ENCODE measurements around the gene STUB1.

STUB1 gene

DNA sequence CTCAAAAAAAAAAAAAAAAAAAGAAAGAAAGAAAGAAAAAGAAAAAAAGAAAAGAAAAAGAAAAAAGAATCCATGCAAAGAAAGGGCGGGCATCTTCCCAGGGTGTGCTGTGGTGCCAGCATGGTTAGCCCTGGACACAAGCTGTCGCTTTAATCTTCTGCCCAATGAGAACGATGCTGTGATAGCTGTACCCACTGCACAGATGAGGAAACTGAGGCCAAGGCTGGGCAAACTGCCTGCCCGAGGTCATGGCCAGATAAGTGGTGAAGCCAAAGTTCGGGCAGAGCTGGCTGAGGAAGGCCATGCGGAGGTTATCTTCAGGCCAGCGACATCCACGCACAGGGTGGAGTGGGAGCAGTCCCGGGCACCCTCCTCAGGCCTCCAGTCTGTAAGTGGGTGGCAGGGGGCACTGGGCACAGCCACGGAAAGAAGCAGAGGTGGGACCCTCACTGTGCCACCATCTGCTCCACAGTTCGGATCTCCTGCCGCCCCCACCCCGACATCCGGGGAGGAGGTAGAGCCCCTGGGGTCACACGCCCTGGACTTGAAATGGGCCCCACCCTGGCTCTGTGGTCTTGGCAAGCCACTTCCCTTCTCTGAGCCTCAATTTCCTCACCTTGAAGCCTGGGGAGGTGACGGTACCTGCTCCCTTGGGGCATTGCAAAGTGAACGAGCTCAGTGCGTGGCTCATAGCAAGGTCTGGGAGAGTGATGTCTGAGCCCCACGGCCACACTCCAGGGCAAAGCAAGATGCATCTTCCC is 18.9 kb downstream of the STUB1 start:
- no peak for DNase-seq

DNA sequence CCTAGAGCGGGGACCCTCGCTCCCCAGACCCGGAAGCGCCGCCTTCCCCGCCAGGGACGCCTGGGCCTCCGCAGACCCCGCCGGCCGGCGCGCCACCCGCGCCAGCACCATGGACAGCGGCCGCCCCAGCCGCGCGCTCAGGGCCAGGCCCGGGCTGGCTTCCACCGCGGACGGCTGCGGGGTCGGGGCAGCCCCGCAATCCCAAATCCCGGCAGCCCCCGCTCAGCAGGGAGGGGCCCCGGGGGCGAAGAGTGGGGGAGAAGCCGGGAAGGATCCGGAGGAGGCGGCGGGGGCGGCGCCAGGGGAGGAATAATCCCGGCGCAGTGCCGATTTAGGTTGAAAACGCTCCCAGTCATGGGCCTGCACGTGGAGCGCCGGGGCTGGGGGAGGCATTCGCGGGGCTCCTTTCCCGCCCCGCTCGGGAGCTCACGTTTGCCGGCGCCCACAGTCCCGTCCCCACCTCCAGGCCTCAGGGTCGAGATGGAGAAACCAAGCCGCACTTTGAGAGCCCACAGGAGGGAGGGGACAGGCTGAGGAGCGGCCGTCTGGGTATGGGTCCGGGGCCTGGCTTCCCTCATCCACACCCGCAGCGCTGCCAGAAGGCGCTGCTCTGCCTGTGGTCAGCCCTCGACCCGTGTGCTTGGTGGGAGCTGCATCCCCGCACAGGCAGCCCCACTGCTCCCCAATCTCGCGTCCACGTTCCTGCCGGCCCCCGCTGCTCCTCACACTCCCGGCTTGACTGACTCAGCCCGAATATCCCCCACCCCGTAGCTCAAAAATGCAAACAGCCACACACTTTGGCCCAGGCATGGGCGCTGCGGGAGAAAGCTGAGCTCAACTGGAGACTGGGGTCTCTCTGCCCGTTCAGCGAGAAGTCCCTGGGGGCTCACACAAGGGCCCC is 20.7 kb downstream of the STUB1 start:
- DNase-seq = no peak

DNA sequence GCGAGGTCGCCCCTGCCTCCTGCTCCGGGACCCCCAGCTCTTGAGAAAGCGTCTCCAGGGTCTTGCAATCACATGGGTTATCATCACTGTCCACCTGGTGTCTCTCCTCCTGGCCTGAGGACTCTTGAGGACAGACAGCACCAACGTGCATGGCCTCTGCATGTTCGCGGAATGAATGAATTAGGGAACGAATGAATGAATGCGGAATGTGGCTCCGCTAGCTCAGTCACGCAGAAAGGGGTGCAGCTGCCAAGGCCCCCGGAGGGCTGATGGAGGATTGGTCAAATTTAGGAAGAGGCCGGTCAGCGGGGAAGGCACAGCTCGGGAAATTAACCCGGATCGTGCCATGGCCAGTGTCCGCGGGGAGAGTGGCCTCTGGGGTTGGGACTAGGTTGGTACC is 22.1 kb downstream of the STUB1 start:
- DNase-seq = no peak

DNA sequence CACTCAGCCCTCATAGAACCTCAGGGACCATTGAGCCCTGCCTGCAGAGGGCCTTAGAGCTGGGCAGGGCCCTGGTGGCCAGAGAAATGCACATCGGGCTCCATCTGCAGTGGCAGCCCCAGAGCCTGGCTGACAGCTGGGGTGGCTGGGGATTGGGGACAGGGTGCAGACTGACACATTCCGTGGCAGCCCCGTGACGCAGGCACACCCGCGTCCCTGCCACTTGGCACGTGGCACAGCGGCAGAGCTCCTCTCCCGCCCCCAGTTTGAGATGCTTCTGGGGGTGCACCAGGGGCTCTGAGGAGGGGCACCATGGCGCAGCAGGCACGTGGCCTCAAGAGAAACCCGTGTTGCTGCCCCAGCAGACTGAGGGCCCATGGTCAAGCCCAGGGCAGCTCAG is 23.2 kb downstream of the STUB1 start:
- DNase-seq = no peak

DNA sequence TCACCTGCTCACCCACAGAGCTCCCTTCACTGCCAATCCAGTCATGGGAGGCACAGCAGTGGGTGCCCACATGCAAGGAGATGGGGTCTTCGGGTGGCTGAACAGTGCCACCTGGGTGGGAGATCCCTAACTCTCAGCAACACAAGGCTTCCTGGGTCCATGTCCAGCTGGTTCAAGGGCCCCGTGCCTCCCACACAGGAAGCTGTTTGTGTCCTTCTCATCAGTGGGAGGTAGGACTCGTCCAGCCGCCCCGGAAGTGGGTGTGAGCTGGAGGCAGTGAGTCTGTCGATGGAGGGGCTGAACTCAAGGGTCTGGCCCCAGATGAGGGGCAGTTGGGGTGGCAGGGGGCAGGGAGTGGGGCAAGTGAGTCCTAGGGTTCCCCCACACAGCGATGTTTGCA is 23.8 kb downstream of the STUB1 start:
- no peak for DNase-seq

DNA sequence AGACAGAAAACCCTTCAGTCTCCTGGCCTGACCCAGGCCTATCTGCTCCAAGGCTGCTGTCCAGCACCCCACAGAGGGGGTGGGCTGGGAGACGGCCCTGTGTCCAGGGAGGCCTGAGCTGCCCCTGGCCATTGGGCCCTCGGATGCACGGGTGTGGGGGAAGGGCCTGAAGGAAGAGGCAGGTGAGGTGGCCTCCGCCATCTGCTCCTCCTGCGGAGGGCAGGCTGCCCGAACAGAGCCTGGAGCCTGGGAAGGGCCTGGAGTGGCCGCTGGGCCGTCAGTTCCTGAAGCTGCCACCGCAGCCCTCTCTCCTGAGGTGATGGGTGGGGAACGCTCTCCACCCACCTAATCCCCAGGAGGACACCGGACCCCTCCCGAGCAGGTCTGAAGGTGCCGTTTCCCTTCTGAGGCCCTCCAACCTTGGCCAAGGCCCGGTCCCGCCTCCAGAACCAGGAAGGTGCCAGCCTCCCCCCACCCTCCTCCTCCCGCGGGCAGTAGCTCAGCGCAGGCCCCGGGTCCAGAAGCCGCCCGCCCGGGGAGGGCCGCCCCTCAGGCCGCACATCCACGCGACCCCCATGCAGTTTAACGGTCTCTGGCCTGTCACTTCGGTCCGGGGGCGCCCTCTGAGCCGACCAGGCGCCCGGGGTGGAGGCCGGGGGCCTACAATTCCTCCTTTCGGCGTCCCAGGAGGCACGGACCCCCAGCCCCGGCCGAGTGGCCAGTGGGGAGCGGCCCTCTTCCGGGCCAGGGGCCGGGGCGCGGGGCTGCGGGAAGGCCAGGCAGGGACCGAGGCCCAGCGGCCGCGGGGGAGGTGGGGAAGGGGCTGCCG is 24.6 kb downstream of the STUB1 start:
- DNase-seq = no peak

DNA sequence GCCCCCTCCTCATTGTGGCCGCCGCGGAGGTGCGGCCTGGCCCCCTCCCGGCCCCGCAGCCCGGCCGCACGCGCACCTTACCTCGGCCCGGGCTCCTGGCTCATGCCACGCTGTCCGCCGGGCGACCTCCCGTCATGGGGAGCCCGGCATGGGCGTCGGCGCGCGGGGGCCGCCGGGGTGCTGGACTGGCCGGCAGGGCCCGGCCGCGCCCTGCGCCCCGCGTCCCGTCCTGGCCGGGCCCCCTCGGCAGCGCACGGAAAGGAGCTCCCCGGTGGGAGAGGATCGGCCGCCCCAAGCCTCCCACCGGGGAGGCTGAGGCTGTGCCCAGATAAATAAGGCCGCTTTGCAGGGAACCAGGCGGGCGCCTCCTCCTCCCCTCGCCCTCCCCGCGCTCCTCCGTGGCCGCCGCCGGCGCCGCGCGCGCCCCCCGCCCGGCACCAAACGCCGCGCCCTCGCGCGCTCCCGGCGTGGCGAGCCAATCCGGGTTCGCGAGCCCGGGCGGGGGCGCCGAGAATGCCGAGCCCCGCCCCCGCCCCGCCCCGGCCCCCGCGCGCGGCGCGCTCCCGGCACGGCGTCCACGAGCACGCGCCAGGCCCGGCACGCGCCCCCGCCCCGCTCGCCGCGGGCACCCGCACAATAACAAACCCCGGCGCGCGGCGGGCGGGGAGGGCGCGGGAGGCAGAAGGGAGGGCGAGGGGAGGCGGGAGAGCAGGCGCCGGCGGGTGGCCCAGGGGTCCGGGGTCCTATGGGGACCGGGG is 25.4 kb downstream of the STUB1 start, which contains the start of gene FBXL16:
TSS of gene FBXL16 (minus strand) at position 371 of the 758 bp plus-strand sequence. CDS start 8,396 bp downstream, outside the sequence.
- DNase-seq = no peak

DNA sequence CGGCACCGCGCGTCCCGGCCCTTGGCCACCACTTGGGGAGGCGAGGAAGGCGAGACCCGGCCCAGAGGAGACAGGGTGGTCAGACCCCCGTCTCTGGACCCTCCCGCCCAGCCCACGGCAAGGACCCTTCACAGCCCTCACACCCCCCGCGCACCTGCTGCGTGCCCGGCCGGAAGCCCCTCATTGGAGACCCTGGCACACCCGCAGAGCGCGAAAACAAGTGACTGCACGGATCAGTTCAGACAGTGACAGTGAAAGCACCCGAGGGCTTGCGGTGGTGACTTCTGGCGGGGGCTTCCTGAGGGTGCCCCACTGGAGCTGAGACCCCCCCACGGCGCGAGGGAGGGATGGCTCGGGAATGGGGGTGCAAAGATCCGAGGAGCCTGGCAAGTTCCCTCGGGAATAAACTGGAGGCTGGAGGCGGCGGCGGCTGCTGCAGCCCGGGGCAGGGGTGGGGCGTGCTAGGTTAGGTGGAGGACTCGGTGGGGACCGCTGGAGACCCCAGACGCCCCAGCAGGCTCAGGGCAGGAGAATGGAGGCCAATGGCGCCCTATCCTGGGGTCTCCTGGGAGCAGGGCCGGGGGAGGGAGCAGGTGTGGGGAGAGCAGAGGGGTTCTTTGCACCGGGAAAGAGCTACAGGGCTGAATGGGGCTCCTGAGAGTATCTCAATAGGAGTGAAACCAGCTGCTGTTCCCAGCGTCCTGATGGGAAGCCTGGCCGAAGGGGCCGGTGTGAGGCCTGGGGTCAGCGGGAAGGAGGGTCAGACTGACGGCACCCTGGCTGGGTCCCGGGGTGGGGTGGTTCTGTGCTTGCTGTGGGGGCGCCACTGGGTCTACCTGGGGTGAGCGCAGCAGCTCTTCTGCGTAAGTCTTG is 26.2 kb downstream of the STUB1 start:
- DNase-seq = peak; percentile 20 to 25

DNA sequence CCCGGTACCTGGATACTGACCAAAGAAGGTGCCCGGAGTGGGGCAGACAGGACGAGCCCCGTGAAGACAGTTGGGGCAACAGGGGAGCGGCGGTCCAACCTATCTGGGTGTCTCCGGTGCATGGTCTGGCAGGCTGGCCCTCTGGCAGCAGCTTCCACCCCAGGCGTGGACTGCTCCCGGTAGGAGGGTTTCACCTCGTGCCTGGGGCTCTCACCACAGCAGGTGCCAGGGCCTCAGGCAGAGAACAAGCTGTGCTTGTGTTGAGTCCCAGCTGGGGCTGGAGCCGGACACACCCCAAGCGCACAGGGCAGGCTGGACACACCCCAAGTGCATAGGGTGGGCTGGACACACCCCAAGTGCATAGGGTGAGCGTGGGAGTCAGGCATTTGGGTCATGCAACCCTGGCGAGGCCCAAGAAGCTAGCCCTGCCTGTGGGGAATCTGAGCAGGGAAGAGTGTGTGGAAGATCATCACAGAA is 26.9 kb downstream of the STUB1 start:
- DNase-seq = no peak

DNA sequence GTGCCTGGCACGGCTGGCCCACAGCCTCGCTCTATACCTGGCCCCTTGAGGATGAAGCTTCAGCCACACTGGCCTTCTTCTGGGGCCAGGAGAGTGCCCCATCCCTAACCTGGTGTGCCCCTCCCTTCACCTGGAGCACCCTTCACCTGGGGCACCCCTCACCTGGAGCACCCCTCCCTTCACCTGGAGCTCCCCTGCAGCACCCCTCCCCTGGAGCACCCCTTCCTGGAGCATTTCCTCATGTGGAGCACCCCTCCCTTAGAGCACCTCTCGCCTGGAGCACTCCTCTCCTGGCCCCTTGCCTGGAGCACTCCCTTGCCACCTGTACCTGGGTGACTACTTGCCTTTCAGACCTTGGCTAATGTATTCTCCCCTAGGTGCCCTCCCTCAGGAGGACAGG is 27.8 kb downstream of the STUB1 start:
- no peak for DNase-seq

DNA sequence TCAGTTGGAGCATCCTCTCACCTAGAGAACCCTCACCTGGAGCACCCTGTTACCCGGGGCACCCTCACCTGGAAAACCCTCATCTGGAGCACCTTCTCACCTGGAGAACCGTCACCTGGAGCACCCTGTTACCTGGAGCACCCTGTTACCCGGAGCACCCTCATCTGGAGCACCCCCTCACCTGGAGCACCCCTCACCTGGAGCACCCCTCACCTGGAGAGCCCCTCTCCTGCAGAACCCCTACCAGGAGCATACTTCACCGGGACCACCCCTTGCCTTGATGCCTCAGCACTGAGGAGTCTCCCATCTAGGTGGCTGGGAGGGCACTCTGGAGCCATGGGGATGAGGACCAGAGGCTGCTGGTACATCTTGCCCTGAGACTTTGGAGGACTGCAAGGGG is 28.7 kb downstream of the STUB1 start:
- DNase-seq = no peak

DNA sequence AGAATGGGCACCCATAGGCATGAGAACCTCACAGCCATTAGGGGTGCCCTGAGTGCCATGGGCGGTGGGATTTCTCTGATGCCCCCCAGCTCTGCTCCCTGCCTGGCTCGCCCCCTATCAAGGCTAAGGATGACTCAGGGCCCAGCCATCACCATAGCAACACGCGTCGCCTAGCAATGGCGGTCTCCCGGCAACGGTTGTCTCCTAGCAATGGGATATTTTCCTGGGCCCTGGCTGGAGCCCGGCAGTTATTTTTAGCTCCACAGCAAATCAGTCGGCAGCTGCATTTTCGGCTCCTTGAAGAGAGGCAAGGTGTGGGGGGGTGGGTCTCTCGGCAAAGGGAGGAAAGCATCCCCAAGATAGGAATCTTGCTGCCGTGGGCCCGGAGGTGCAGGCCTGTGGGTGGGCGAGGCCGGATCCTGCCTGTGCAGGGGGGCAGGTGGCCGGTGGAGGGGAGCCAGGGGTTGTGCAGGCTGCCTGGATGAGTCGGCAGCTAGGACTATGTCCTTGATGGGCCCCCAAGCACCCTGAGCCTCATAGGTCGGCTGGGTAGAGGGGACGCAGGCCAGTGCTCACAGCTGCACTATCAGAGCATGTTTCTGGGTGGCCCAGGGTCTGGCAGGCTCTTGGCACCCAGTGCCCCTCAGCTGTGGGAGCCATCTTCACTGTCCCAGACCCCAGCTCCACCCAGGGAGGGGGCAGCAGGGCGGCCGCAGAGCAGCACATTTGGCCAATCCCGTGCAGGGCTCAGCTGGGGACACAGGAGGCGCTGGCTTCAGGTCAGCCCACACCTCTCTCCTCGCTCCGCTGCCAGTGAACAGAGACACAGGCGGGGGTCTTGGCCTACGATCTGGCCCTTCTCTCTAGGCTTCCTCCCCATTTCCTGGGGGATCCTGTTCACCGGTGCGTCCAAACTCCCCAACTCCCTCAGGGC is 29.6 kb downstream of the STUB1 start:
- no peak for DNase-seq

DNA sequence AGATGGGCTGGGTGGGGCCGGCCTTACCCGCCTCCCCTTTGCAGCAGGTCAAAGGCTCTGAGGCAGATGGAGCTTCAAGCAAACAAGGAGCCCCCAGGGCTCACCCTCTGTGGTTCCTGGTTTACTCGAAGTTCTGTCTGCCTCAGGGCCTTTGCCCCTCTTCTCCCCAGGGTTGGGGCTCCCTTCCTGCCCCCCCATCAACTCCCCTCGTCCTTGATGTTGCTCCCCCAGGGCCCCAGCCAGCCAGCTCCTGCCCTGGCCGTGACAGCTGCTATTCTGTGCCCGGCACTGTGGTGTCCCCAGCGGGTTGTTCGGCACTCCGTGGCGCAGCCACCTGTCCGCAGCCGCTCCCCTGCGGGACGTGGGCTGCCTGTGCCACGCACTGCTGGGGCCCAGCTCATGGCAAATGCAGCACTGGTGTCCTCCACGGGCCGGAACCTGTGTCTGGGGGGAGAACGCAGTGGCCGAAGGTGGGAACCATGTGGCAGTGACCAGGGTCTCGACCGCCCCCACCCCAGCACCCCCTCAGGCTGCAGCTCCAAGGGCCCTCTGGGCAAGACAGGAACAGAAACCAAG is 30.4 kb downstream of the STUB1 start:
- DNase-seq = no peak

DNA sequence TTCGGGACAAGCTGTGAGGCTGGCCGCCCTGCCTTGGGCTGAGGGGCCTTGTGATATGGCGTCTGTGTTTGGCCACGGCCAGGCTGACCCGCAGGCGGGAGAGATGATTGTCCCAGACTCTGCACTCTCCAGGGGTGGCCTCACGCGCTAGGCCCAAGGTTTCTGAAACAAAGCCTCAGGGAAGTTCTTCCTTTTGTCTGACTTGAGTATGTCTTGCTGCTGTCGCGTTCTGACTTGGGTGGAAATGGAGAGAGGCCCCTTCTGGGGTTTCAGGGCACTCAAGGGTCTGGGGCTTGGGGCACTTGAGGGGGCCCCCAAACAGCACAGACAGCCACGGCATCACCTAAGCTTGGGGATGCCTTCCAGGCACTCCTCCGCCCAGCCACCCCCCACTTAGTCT is 30.9 kb downstream of the STUB1 start:
- no peak for DNase-seq

DNA sequence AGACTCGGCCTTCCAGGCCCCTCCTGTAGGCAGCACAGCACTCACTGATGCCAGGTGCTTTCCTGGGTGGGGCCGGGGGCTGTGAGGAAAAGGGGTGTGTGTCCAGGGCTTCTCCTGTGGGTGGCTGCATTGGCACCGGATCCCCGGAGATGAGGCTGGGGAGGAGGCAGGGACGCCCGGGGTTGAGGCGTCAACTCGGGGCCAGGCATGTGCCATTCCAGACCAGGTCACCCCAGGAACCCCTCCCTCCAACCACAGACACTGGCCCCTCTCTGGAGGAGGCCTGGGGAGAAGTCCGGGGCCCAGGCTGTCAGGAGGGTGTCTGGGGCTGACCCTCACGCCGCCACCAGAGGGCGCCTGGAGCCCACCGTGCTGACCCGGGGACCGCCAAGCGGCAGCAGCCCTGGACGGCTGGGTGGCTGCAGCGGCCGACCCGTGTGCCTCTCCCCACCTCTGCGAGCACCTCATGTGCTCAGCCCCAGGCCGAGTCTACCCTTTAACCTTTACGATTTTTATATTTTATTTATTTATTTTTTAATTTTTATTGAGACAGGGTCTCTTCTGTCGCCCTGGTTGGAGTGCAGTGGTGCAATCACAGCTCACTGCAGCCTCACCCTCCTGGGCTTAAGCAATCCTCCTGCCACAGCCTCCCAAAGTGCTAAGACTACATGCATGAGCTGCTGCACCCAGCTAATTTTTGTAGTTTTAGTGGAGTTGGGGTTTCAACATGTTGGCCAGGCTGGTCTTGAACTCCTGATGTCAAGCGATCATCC is 31.5 kb downstream of the STUB1 start:
- peak in 1 of 2 experiments; percentile 6 for DNase-seq

DNA sequence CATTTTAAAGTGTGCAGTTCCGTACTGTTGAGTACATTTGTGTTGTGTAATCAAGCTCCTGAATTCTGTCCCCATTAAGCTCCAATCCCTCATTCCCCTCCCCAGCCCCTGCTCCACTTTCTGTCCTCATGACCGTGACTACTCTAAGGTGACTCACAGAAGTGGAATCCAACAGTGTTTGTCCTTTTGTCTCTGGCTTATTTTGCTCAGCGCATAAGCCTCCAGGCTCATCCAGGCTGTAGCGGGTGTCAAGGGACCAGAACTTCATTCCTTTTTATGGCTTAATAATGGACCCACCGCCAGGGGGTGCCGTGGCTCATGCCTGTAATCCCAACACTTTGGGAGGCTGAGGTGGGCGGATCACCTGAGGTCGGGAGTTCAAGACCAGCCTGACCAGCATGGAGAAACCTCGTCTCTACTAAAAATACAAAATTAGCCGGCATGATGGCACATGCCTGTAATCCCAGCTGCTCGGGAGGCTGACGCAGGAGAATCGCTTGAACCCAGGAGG is 32.6 kb downstream of the STUB1 start:
- DNase-seq = peak in 1 of 2 experiments; percentile 13

DNA sequence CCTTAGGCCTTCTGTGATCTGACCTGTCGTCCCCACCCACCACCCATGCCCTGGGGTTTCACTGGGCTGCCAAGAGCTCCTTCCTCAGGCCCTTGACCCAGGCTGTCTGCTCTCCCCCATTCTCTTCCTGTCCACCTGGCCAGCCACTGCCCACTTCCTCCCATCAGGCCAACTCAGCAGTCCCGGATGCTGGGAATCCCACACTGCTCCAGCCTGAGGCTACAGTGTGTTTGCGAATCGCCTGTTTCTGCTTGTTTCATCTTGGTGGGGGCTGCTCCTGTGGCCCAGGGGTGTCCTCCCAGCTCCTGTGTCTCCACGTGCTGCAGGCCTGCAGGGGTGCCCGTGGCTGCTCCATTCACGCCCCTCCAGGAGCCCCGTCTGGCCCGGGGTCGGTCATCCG is 33.9 kb downstream of the STUB1 start:
- DNase-seq = no peak

Measured in Kasumi-1 (cell line).